ENCODE measurements around the gene PRSS16.
"Not testable (repeated sequence)": the region's sequence is repeated elsewhere in the genome, so short reads cannot be mapped to it uniquely, and the experiment has no call there.

PRSS16 gene

DNA sequence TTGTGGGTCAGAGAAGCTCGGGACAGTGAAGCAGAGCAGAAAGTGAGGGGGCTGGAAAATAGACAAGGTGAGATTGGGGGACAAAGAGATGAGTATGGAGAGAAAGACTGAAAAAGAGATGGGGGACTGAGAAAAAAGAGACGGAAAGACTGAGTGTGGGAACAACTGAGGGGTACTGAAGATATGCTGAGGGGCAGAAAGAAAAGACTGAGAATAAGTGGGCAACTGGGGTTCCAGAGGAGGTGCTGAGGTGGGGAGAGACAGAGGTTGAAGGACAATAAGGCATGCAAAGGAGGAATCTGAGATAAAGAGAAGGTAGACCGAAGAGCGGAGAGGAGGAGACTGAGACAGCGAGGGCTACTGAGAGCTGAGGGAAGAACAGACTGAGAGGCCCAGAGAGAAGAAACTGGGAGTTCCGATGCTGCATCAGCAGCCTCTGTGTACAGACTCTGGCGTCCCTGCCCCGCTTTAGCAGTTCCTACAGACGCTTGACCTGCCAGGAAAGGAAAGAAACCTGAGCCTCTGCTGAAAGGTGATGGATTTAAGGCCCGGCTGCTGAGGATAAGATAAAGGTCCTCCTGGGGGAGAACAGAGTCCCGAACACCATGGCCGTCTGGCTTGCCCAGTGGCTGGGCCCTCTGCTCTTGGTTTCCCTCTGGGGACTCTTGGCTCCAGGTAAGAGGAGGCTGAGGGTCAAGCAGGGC, at the start of gene PRSS16:
PRSS16 (plus strand) TSS at position 569 of the 704 bp plus-strand sequence; CDS start at position 606, 37 bp downstream.
- DNase-seq = no peak

DNA sequence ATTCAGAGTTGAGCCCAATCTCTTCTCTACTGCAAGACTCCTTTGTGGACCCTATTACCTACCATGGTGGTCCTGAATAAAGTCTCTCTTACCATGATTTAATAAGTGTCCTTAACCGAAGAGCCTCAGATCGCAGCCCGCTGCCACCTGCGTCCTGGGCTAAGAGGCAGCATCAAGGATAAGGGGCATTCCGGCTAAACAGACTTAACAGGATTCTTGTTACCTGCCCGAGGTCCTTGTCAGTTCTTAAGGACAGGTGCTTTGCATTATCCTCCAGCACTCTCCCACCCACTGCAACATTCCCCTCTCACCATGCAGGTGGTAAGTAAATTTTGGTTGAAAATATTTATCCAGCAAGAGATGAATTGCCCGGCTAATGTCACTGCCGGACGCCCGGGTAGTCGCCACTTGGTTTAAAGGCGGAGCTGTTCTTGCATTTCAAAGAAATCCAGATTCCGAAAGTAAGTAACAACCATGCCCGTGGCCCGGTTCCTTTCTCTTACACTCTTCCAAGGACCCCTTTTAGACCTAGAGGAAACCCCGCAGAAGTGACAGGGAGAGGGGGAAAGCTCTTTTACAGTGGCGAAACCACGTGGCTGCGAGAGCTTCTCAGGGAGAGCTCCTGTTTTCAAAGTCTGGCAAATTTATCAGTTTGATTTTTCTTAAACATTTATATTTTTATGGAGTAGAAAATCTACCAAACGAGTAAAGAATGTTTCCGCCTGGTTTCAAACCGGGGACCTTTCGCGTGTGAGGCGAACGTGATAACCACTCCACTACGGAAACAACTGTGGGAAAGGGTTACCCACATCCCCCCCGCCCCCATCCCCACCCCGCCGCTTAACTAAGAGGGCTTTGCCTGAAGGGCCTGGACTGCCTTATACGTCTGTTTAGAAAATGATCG, 41.9 kb upstream of the PRSS16 start:
- DNase-seq = no peak

GRCh38 chr6:27206806-27207205, 40.7 kb upstream of the PRSS16 start:
- DNase-seq = no peak

DNA sequence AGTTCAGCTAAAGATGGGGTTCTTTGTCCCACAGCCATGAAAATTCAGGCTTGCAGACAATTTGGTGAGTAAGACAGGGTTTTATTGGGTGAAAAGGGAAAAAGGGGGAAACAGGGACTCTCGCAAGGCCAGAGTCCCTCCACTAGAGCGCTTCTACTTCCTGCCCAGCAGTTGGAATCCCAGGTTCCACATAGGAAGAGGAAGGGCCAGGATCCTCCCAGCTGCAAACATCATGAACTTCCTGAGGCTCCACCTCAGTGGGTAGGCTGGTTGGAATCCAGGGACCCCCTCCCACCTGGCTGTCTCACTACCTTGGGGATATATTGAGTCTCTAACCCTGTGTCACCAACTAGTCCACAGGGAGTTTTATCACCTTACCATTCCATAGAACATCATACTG, 39.5 kb upstream of the PRSS16 start:
- DNase-seq = no peak

DNA sequence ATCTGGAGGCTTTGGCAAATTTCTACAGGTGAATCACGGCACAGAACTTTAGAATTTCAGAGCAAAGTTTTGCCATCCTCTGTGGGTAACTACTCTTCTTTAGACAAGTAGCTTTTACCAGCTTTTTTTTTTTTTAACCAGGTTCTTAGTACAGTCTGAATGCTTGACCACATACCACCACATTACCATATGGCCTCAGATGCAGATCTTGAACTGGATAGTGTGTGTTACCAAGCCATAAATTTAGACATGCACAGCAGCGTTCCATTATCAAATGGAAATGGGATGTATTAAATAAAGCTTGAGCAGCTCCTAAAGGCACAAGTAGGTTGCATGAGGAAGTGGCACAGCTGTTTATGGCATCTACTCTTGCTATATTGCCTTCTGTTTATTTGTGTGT, 38.3 kb upstream of the PRSS16 start:
- no peak for DNase-seq

- DNase-seq = no peak
Observed at GRCh38 chr6:27209659-27210269, 37.7 kb upstream of the PRSS16 start.

- not testable (repeated sequence) for DNase-seq
Observed at GRCh38 chr6:27213091-27213517, 34.4 kb upstream of the PRSS16 start.

- no peak for DNase-seq
Observed at GRCh38 chr6:27213544-27214125, 33.9 kb upstream of the PRSS16 start.

DNA sequence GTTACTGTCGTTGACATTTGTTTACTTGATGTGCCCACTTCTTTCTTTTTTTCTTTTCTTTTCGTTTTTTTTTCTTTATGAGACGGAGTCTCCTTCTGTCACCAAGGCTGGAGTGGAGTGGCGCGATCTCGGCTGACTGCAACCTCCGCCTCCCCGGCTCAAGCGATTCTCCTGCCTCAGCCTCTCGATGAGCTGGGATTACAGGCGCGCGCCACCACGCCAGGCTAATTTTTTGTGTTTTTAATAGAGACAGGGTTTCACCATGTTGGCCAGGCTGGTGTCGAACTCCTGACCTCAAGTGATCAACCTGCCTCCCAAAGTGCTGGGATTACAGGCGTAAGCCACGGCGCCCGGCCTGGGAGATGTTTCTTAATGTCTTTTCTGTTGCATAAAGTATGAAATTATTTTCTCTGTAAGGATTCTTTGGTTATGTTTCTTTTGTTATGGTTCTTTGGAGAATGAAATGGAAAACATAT, 33.3 kb upstream of the PRSS16 start:
- DNase-seq = no peak

- DNase-seq = no peak
Observed at GRCh38 chr6:27216874-27217273, 30.6 kb upstream of the PRSS16 start.

- DNase-seq = not testable (repeated sequence)
Observed at GRCh38 chr6:27222971-27223370, 24.5 kb upstream of the PRSS16 start.

DNA sequence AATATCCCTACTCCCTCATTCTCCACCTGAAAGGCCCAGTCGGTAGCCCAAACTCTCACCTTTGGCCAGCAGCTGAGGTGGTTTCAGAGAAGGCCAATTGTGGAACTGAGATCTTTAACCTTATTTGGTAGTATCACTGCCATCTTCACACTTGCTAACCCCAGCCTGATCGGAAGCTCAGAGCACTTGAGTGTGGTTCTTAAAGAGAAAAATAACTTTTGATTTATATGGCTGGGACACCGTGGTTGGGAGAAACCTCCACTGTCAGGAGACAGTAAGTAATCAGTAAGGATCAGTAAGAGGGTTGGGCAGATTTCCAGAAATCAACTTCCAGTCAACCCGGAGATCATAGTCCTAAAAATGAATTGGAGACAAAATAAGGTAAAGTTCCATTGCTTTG, 22.8 kb upstream of the PRSS16 start:
- no peak for DNase-seq

GRCh38 chr6:27228963-27229477, 18.5 kb upstream of the PRSS16 start:
- DNase-seq = no peak

- no peak for DNase-seq
Observed at GRCh38 chr6:27230758-27231111, 16.8 kb upstream of the PRSS16 start.

- no peak for DNase-seq
Observed at GRCh38 chr6:27234576-27234975, 12.9 kb upstream of the PRSS16 start.

- no peak for DNase-seq
Observed at GRCh38 chr6:27237089-27237803, 10.3 kb upstream of the PRSS16 start.

DNA sequence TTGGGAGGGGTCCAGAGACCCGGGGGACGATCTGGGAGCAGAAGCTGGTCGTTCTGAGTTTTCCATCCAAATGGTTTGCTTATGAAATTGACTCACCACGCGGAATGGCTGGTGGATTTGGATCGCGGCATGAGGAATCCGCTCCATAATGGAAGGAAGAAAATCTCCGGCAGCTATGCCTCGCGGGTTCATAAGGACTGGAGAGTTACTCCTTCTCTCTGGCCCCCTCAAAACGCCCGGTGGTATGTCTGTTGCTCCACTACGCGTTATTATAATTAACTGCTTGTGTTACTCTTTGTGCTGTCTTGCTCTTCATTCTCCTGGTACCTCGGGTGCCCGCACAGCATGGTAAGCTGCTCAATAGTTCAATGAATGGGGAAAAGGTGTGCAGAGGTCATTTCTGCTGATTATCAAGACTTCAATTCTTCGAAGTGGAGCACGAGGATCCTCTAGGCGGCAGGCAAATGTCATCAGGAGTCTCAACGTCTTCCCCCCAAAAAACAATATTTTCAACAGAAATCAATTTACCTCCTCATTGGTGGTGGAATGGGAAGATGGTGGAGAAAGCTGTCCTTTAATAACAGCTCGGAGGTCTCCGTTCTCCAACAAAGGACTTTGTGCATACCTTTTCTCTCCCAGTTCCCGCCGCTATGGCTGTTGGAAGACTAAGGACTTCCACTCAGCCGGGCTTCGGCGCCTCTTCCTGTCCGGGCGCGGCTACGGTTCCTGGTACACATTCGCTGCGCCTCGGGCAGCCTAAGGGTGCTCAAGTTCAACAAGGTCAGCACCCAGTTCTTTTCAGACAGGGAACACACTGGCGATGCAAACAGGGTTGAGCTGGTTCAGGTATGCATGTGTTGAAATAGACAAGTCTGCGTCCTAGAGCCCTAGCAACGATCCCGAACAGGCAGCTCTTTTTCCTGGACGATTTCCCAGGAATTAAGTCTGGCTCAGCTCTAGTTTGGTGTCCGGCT, 9.2 kb upstream of the PRSS16 start:
- no peak for DNase-seq

DNA sequence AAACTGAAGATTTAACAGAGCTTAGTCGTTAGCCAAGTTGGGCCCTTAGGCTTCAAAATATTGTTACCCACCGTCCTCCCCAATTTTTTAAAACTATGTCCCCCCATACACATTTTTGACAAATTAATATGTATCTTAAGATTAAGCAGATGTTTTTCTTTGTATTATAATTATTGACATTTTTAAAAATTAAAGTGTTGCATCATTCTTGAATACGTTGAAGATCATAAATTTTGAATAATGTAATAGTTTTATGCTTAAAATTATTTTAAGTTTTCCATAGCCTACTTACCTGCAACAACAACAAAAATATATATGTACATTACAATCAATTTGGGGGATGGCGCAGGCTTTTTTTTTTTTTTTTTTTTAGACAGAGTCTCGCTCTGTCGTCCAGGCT, 8.2 kb upstream of the PRSS16 start:
- no peak for DNase-seq

DNA sequence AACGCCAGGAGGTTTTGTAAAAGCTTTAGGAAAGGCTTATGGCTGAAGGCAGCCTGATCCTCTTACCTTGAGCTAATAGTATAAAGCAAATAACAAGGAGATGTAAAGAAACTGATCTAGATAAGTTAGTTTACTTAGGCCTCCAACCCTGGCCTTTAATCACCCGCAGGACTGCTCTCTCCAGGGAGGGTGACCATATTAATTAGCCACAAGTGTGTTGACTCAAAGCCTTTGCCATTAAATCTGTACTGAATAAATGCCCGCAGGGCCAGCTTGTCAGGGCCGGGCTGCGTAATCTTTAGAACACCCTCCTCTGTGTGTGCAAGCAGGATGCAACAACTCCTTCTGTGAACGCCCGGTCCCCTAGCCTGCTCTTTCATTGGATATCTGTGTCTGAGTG, 6.1 kb upstream of the PRSS16 start:
- no peak for DNase-seq

DNA sequence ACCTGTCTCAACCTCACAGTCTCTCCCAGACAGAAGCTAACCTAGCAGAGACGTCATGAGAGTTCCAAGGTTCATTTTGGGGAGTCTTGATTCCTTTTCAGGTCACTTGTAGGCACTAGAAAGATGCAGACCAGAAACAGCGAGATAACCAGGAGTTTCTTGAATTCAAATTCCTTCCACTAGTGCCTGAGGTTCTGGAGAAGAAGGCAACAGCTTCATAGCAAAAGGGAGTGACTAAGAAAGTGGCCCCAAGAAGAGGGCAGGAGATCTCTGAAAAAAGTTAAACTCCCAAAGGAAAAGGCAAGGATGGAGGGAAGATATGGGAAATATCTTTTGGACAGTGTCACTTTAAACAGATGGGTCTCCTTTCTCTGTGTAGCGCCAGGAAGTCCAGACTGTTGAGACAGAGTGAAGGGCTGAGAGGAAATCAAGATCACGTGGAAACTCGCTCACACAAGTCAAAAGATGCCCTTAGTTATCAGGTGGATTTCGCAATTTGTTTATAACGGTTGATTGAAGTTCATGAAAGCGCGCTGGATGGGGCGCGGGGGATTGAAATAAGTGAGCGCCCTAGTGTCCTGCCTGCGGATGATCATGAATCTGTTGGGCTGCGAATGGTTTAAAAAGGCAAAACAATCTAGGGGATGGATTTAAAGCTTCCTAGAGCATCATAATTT, 4.8 kb upstream of the PRSS16 start:
- no peak for DNase-seq

GRCh38 chr6:27248783-27249182, 1.3 kb downstream of the PRSS16 start:
- DNase-seq = no peak

Data from NCI-H1417 treated with DMSO at 0.1 percent for 48 hours (cell line).